ENCODE measurements around the gene CENPW.

The CENPW gene

GRCh38 chr6:126339796-126340609 lies at the start of gene CENPW:
CENPW (plus strand) TSS chr6:126340115; CDS start chr6:126340274, 159 bp downstream.
- DNase-seq: peak; percentile 75

GRCh38 chr6:126293891-126294524 lies 45.9 kb upstream of the CENPW start:
- DNase-seq: no peak

GRCh38 chr6:126300126-126300525 lies 39.8 kb upstream of the CENPW start:
- DNase-seq: no peak

DNA sequence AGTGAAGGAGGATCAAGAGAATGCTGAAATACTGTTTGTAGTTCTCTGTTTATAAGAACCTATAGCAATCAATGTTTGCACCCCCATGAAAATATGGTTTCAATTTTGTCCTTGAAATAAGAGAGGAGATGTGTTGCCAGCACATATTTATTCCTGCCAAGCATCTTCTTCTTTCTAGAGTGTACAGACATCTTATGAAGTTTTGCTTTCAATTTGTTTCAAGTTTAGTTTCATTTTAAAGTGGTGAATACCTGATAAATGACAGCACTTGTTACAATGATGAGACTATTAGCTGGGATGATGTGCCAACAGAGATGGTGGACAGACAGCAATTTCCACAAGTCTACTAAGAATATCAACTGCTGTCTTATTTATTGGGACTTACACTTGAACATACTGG lies 39.2 kb upstream of the CENPW start:
- no peak for DNase-seq

GRCh38 chr6:126302191-126302590 lies 37.7 kb upstream of the CENPW start:
- DNase-seq: no peak

DNA sequence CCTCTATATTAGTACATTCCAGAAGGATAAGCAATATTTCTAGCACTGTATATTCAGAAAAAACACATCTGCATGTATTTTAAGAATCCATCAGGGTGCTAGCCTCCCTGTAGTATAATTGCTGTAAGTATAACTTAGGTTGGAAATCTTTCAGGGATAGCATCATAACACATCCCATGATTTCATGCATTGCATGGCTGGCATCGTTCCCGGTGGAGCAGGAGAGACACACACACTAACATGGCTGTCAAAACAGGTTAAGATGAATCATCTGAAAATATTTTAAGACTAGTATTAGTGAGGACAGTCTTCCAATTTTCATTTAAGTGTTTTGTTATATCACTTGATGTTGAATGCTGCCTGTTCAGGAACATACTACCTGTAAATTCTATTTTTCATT lies 32.1 kb upstream of the CENPW start:
- DNase-seq: peak; percentile 51

GRCh38 chr6:126308362-126308761 lies 31.6 kb upstream of the CENPW start:
- DNase-seq: no peak

- DNase-seq: peak; percentile 18
Measured at GRCh38 chr6:126312013-126312665, 27.8 kb upstream of the CENPW start.

DNA sequence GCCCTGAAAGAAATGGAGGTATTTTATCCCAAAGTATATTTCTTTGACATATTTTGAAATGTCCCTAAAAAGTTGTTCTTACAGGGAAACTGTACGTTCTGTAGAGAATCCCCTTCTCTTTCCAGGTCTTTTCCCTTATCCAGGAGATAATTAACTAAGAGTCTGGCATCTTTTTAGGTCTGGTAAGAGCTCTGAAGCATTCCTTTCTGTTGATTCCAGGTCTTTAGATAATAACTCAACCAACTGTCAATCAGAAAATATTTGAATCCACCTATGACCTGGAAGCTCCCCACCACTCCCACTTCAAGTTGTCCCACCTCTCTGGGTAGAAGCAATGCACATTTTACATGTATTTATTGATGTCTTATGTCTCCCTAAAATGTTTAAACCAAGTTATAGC lies 26.0 kb upstream of the CENPW start:
- DNase-seq: no peak

DNA sequence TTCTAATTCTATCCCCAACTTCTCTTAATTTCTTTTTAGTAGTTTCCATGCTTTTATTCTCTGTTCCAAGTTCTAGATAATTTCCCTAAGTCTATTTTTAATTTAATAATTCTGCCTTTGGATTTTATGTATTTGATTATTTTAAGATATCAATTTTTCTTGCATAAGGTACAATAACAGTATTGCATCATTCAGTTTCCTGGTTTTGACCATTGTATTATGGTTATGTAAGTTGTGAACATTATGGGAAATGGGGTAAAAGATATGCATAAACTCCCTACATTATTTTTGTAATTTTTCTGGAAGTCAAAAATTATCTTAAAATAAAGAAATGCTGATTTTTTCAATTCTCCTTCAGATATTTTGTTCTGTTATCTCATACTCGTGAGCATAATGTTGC lies 21.1 kb upstream of the CENPW start:
- DNase-seq: no peak

DNA sequence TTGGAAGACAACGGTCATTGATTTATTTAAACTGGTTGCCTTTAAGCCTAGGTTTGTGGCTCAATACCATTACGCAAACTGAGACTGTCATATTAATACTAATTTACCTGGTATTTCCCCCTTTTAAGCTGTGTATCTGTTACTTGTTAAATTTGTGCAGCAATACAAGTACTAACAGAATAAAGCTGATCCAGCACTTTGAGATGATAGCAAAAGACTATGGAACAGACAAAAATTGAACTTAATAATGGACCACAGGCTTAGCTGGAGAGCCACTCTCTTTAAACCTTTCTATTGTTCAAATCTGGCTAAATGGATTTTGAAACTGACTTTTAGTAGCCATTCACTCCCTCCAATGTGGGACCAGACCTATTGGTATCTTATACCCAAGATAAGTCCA lies 6.2 kb upstream of the CENPW start:
- no peak for DNase-seq

GRCh38 chr6:126335210-126335609 lies 4.7 kb upstream of the CENPW start:
- no peak for DNase-seq

DNA sequence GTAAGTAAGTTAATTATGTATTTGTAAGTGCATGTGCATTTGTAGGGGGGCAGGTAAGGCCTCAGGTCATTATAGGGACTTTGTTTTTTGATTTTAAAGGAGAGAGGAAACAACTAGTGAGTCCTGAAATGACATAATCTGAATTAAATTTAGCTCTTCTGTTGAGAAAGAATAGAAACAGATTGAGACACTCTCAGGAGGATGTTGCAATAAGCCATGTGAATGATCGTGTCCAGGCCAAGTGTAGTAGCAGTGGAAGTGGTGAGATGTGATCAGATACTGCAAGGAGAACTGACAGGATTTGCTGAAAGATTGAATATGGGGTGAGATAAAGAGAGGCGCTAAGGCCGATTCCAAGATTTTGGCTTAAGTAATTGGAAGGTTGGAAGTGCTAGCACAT lies 2.6 kb upstream of the CENPW start:
- DNase-seq: peak; percentile 70

- no peak for DNase-seq
Measured at GRCh38 chr6:126341126-126341525, 1.2 kb downstream of the CENPW start.

GRCh38 chr6:126344181-126344580 lies 4.3 kb downstream of the CENPW start:
- DNase-seq: no peak

DNA sequence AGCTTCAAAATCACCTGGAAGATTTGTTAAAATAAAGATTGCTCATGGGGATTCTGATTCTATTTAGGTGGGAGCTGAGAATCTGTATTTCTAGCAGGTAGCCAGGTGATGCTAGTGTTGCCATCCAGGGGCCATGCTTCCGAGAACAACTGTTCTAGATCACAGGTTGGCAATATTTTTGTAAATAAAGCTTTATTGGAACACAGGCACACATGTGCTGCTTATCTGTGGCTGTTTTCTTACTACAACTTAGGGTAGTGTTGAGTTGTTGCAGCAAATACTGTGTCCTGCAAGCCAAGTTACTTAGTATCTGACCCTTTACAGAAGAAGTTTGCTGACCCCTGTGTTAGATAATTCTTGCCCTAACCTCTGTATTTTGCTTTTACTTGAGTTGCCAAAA lies 12.0 kb downstream of the CENPW start:
- DNase-seq: no peak

GRCh38 chr6:126352514-126352913 lies 12.6 kb downstream of the CENPW start:
- DNase-seq: no peak

DNA sequence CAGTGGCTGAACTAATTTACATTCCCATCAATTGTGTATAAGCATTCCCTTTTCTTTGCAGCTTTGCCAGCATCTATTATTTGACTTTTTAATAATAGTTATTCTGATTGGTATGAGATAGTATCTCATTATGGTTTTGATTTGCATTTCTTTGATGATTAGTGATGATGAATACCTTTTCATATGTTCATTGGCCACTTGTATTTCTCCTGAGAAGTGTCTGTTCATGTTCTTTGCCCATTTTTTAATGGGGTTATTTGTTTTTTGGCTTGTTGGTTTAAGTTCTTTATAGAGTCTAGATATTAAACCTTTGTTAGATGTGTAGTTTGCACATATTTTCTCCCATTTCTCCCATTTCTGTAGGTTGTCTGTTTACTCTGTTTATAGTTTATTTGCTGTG lies 16.6 kb downstream of the CENPW start:
- no peak for DNase-seq

- no peak for DNase-seq
Measured at GRCh38 chr6:126359936-126360537, 20.1 kb downstream of the CENPW start.

GRCh38 chr6:126361832-126362440 lies 22.0 kb downstream of the CENPW start:
- no peak for DNase-seq

DNA sequence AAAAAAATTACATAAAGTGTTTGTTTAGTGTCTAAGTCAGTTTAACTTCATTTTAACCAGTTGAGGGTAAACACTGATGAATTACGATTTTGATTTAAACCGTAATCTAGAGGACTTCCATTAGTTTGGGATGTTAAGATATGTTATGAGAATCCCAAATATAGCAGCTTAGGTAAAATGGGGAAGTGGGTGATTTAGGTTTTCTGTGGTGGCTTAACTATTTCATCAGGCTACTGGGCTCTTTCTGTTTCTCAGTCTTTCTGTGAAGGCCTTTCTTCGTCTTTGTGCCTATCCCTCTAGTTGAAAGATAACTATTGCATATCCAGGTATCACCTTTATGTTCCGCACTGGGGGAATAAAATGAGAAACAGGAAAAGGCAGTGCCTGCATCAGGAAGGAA lies 27.9 kb downstream of the CENPW start:
- no peak for DNase-seq

DNA sequence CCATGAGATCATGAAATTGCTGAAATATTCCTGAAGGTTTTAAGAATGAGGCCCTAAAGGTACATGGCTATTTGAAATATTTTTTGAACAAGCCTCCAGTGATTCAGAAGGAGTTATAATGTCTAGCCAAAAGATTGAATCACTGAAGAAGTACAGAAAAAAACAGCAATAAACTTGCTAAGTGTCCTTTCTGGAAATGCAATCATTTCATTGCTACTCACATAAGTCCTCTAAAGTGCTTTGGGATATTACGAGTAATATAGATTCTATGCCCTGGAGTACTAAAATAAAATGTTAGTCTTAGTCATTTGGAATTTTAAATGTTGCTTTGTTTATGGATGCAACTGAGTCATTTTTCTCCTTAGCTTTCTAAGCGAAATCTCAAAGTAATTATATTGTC lies 32.7 kb downstream of the CENPW start:
- no peak for DNase-seq

GRCh38 chr6:126373344-126373743 lies 33.4 kb downstream of the CENPW start:
- DNase-seq: no peak
